ENCODE data around the gene NTM.

The NTM gene

GRCh38 chr11:132238331-132238866, 868.0 kb downstream of the NTM start:
- no peaks in the 10 kb centered on the region for H3K4me1 ChIP-seq (ENCODE audit: control insufficient read depth, insufficient read depth, low read length, poor library complexity, severe bottlenecking)
- H3K9me3 ChIP-seq (ENCODE audit: control insufficient read depth, low read length), result no peaks in the 10 kb centered on the region
- no peak overlapping the region for H3K27ac ChIP-seq (ENCODE audit: insufficient read depth, low read length, poor library complexity, severe bottlenecking)
- no peak for DNase-seq
- H3K4me3 ChIP-seq (ENCODE audit: insufficient read depth, low read depth, low read length, poor library complexity, severe bottlenecking), result no peak overlapping the region
- no peaks in the 10 kb centered on the region for H3K27me3 ChIP-seq (replicated peaks; ENCODE audit: control insufficient read depth, insufficient read depth, low read length, poor library complexity, severe bottlenecking)
- no peaks in the 10 kb centered on the region for H3K36me3 ChIP-seq (ENCODE audit: control insufficient read depth, insufficient read depth, low read length)

DNA sequence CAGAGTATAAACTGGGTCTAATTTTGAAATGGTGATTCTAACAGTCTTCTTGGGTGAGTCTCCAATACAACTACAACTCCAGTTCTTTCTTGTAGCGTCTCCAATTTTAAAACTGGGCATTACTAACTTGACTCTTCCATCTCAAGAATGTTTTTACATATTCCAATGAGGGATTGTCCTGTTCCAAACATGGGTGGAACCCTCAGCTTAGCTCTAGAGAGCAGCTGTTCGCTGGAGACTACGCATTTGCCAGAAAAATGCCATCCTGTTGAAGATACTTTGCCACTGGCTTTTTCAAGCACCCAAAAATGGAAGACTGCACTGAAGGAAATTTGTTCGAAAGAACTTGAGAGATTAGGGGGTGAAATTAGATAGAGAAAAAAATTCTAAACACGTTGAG, 870.0 kb downstream of the NTM start:
- Histone ChIP-seq H3K4me1 (ENCODE audit: control insufficient read depth, insufficient read depth, low read length, poor library complexity, severe bottlenecking) (no peaks in the 10 kb centered on the region), H3K27me3 (replicated peaks; ENCODE audit: control insufficient read depth, insufficient read depth, low read length, poor library complexity, severe bottlenecking) (no peaks in the 10 kb centered on the region), H3K27ac (ENCODE audit: insufficient read depth, low read length, poor library complexity, severe bottlenecking) (no peak overlapping the region), H3K4me3 (ENCODE audit: insufficient read depth, low read depth, low read length, poor library complexity, severe bottlenecking) (no peak overlapping the region), H3K9me3 (ENCODE audit: control insufficient read depth, low read length) (no peaks in the 10 kb centered on the region), H3K36me3 (ENCODE audit: control insufficient read depth, insufficient read depth, low read length) (no peaks in the 10 kb centered on the region)
- DNase-seq, result no peak

DNA sequence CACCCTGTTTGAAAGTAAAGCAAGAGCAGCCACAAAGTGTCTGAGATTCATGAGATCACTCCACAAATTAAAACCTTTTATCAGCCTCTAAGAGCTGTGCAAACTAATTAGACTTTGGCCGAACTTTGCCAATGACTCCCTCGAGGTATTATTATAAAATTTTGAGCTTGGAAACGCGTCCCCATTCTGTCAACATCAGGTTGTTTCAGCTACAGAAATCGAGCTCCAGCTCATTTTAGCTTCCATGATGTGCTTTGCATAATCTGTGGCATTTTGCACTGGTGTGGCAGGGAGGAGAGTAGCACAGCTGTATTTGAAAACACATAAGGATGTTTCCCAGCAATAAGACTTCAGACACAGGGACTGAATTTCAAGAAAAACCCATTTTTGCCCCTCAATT, 872.2 kb downstream of the NTM start:
- no peak for DNase-seq
- no peaks in the 10 kb centered on the region for H3K36me3 ChIP-seq (ENCODE audit: control insufficient read depth, insufficient read depth, low read length)
- H3K9me3 ChIP-seq (ENCODE audit: control insufficient read depth, low read length), result no peaks in the 10 kb centered on the region
- H3K27me3 ChIP-seq (replicated peaks; ENCODE audit: control insufficient read depth, insufficient read depth, low read length, poor library complexity, severe bottlenecking), result no peaks in the 10 kb centered on the region
- H3K27ac ChIP-seq (ENCODE audit: insufficient read depth, low read length, poor library complexity, severe bottlenecking), result no peak overlapping the region
- H3K4me3 ChIP-seq (ENCODE audit: insufficient read depth, low read depth, low read length, poor library complexity, severe bottlenecking), result no peak overlapping the region
- H3K4me1 ChIP-seq (ENCODE audit: control insufficient read depth, insufficient read depth, low read length, poor library complexity, severe bottlenecking), result no peaks in the 10 kb centered on the region

DNA sequence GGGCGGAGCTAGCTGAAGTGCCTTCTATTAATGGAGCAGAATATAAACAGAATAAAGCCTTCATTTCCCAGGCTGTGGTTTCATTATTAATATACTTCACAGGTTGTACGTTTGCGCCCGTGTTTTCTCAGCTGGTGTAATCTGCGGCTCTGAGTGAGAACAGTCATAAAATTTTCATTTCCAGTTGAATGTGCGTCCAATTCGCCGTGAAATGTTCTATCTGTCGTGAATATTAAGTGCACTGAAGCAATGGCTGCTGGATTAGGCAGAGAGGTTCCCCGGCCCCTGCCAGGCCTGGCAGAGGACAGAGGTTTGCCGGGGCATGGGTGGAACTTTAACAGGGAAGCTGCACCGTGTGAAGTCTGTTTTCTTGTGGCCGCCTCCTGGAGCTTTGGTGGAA, 874.4 kb downstream of the NTM start:
- Histone ChIP-seq H3K9me3 (ENCODE audit: control insufficient read depth, low read length) (no peaks in the 10 kb centered on the region), H3K36me3 (ENCODE audit: control insufficient read depth, insufficient read depth, low read length) (no peaks in the 10 kb centered on the region), H3K27ac (ENCODE audit: insufficient read depth, low read length, poor library complexity, severe bottlenecking) (no peak overlapping the region), H3K4me3 (ENCODE audit: insufficient read depth, low read depth, low read length, poor library complexity, severe bottlenecking) (no peak overlapping the region), H3K27me3 (replicated peaks; ENCODE audit: control insufficient read depth, insufficient read depth, low read length, poor library complexity, severe bottlenecking) (no peaks in the 10 kb centered on the region), H3K4me1 (ENCODE audit: control insufficient read depth, insufficient read depth, low read length, poor library complexity, severe bottlenecking) (no peaks in the 10 kb centered on the region)
- DNase-seq, result no peak

DNA sequence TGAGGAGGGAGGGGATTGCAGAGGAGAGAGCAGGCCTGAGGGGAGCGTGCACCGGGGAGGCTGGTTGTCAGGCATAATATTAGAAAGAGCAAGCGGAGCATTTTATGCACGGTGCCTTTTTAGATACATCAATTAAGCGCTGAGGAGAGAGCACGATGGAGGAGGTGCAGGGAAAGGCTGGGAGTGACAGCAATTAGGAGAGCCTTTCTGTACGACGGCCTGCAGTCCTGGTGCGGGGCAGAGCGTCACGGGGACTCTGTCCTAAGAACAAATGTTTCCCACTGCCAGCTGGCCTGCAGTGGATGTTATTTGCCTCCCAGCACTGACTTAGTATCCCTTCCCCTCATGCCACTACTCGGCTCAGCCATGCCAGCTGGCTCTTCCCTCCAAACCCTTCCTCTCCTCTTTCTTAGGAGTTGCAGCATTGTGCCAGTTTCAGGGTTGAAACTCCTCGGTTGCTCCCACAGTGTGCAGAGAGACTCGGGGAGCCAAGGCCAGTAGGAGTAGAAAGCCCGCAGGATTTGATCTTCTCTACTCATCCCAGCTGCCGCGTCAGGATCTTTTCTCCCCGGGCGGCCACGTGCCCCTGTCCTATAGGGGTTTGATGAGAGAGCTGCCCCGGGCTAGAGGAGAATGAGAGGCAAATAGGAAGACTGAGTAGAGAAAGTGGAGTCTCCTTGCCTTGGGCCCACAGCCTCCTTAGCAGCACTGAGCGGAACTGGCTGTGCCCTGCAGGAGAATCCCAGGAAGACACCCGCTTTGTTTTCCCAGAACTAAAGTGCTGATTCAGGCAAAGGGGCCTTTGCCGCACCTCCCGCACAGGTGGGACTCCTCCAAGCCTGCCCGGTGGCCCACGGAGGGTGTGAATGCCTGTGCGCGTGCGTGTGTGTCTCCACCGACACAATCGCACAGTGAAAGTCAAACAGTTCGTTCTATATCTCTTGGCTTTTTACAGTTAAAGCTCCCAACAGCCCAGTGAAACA, 875.3 kb downstream of the NTM start:
- no peaks in the 10 kb centered on the region for H3K9me3 ChIP-seq (ENCODE audit: control insufficient read depth, low read length)
- H3K27ac ChIP-seq (ENCODE audit: insufficient read depth, low read length, poor library complexity, severe bottlenecking), result no peak overlapping the region
- no peak overlapping the region for H3K4me3 ChIP-seq (ENCODE audit: insufficient read depth, low read depth, low read length, poor library complexity, severe bottlenecking)
- DNase-seq, result no peak
- no peaks in the 10 kb centered on the region for H3K36me3 ChIP-seq (ENCODE audit: control insufficient read depth, insufficient read depth, low read length)
- H3K4me1 ChIP-seq (ENCODE audit: control insufficient read depth, insufficient read depth, low read length, poor library complexity, severe bottlenecking), result no peaks in the 10 kb centered on the region
- no peaks in the 10 kb centered on the region for H3K27me3 ChIP-seq (replicated peaks; ENCODE audit: control insufficient read depth, insufficient read depth, low read length, poor library complexity, severe bottlenecking)

GRCh38 chr11:132248580-132248979, 878.2 kb downstream of the NTM start:
- Histone ChIP-seq H3K4me1 (ENCODE audit: control insufficient read depth, insufficient read depth, low read length, poor library complexity, severe bottlenecking) (no peaks in the 10 kb centered on the region), H3K36me3 (ENCODE audit: control insufficient read depth, insufficient read depth, low read length) (no peaks in the 10 kb centered on the region), H3K9me3 (ENCODE audit: control insufficient read depth, low read length) (no peaks in the 10 kb centered on the region), H3K27ac (ENCODE audit: insufficient read depth, low read length, poor library complexity, severe bottlenecking) (no peak overlapping the region), H3K27me3 (replicated peaks; ENCODE audit: control insufficient read depth, insufficient read depth, low read length, poor library complexity, severe bottlenecking) (no peaks in the 10 kb centered on the region), H3K4me3 (ENCODE audit: insufficient read depth, low read depth, low read length, poor library complexity, severe bottlenecking) (no peak overlapping the region)
- no peak for DNase-seq

DNA sequence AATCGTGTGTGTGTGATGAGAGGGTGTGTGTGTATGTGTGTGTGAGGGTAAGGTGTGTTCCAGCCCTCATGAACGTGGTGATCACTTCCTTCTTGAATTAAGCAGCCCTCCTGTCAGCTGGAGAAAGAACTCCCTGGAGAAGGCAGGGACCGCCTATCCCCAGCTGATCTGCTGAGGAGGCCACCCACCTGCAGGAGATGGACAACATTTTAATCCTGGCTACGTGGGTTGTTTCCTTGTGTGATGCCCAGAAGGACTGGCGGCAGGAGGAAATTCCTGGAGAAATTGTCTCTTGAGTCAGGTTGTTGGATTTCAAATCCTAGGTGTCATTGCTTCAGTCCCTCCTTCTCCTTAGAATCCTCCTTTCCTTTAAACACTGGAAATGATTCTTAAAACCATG, 878.8 kb downstream of the NTM start:
- Histone ChIP-seq H3K27me3 (replicated peaks; ENCODE audit: control insufficient read depth, insufficient read depth, low read length, poor library complexity, severe bottlenecking) (no peaks in the 10 kb centered on the region), H3K27ac (ENCODE audit: insufficient read depth, low read length, poor library complexity, severe bottlenecking) (no peak overlapping the region), H3K9me3 (ENCODE audit: control insufficient read depth, low read length) (no peaks in the 10 kb centered on the region), H3K36me3 (ENCODE audit: control insufficient read depth, insufficient read depth, low read length) (no peaks in the 10 kb centered on the region), H3K4me3 (ENCODE audit: insufficient read depth, low read depth, low read length, poor library complexity, severe bottlenecking) (no peak overlapping the region), H3K4me1 (ENCODE audit: control insufficient read depth, insufficient read depth, low read length, poor library complexity, severe bottlenecking) (no peaks in the 10 kb centered on the region)
- no peak for DNase-seq

DNA sequence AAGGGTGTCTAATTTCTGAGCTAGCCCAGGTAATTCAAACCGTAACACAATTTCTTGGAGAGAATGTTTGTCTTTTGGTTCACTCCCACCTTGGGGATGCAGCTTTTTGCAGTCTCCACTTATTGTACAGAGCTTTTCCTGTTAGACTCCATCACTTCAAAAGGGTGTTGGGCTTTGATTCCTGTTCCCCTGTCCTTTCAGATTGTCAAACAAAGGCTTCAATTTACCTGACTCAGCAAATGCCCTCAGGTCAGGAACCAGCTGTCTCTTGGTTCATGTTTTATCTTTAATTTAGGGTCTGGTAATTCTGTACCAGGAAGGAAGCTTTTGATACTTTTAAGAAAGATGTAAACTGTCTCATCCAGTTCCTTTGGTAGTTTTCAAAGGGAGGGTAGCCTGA, 880.6 kb downstream of the NTM start:
- no peak for DNase-seq
- H3K9me3 ChIP-seq (ENCODE audit: control insufficient read depth, low read length), result no peaks in the 10 kb centered on the region
- H3K4me1 ChIP-seq (ENCODE audit: control insufficient read depth, insufficient read depth, low read length, poor library complexity, severe bottlenecking), result no peaks in the 10 kb centered on the region
- no peak overlapping the region for H3K4me3 ChIP-seq (ENCODE audit: insufficient read depth, low read depth, low read length, poor library complexity, severe bottlenecking)
- no peaks in the 10 kb centered on the region for H3K27me3 ChIP-seq (replicated peaks; ENCODE audit: control insufficient read depth, insufficient read depth, low read length, poor library complexity, severe bottlenecking)
- no peak overlapping the region for H3K27ac ChIP-seq (ENCODE audit: insufficient read depth, low read length, poor library complexity, severe bottlenecking)
- no peaks in the 10 kb centered on the region for H3K36me3 ChIP-seq (ENCODE audit: control insufficient read depth, insufficient read depth, low read length)

GRCh38 chr11:132253469-132254264, 883.3 kb downstream of the NTM start:
- H3K36me3 ChIP-seq (ENCODE audit: control insufficient read depth, insufficient read depth, low read length), result no peaks in the 10 kb centered on the region
- no peaks in the 10 kb centered on the region for H3K4me1 ChIP-seq (ENCODE audit: control insufficient read depth, insufficient read depth, low read length, poor library complexity, severe bottlenecking)
- no peak for DNase-seq
- no peaks in the 10 kb centered on the region for H3K27me3 ChIP-seq (replicated peaks; ENCODE audit: control insufficient read depth, insufficient read depth, low read length, poor library complexity, severe bottlenecking)
- H3K9me3 ChIP-seq (ENCODE audit: control insufficient read depth, low read length), result no peaks in the 10 kb centered on the region
- H3K4me3 ChIP-seq (ENCODE audit: insufficient read depth, low read depth, low read length, poor library complexity, severe bottlenecking), result no peak overlapping the region
- H3K27ac ChIP-seq (ENCODE audit: insufficient read depth, low read length, poor library complexity, severe bottlenecking), result no peak overlapping the region

- no peaks in the 10 kb centered on the region for H3K4me1 ChIP-seq (ENCODE audit: control insufficient read depth, insufficient read depth, low read length, poor library complexity, severe bottlenecking)
- no peaks in the 10 kb centered on the region for H3K9me3 ChIP-seq (ENCODE audit: control insufficient read depth, low read length)
- H3K27me3 ChIP-seq (replicated peaks; ENCODE audit: control insufficient read depth, insufficient read depth, low read length, poor library complexity, severe bottlenecking), result no peaks in the 10 kb centered on the region
- no peak for DNase-seq
- H3K4me3 ChIP-seq (ENCODE audit: insufficient read depth, low read depth, low read length, poor library complexity, severe bottlenecking), result no peak overlapping the region
- H3K36me3 ChIP-seq (ENCODE audit: control insufficient read depth, insufficient read depth, low read length), result no peaks in the 10 kb centered on the region
- H3K27ac ChIP-seq (ENCODE audit: insufficient read depth, low read length, poor library complexity, severe bottlenecking), result no peak overlapping the region
Observed at GRCh38 chr11:132254906-132255305, 884.5 kb downstream of the NTM start.

Data from effector memory CD4-positive, alpha-beta T cell (primary cell).